GM21423 (cell line): ENCODE results near the gene CAPN10.

ENCODE experiments used
- ATAC-seq: cut with Tn5 transposase; IDR thresholded peaks from one replicate; pipeline ENCODE4 v1.9.1; 2021; ENCODE audit warnings: mild to moderate bottlenecking, moderate library complexity; ENCODE audit not compliant: unreplicated experiment

Gene CAPN10

DNA sequence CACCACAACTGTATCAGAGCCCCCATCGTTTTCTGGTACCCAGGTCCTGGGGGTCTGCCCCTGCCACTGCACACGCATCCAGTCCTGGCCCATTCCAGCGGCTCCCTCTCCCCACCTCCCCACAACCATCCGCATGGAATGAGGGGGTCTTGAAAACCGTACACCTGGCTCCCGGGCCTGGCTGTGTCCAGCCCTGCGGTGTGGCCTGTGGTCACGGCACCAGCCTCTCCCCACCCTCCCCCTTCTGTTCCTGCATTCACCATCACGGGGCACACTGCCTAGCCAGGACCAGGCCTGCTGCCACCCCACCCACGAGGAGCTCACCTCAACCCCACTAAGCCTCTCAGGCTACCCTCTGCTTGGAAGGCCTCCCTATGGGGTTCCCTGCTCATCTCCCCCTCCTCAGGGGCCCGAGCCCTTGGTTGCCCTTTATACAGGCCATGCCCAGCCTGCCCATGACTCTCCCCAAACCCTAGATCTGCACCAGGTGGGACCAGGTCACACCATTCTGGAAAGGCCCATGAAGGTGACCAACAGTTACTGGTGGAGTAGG, 50.1 kb downstream of the CAPN10 start:
- ATAC-seq = no peak

DNA sequence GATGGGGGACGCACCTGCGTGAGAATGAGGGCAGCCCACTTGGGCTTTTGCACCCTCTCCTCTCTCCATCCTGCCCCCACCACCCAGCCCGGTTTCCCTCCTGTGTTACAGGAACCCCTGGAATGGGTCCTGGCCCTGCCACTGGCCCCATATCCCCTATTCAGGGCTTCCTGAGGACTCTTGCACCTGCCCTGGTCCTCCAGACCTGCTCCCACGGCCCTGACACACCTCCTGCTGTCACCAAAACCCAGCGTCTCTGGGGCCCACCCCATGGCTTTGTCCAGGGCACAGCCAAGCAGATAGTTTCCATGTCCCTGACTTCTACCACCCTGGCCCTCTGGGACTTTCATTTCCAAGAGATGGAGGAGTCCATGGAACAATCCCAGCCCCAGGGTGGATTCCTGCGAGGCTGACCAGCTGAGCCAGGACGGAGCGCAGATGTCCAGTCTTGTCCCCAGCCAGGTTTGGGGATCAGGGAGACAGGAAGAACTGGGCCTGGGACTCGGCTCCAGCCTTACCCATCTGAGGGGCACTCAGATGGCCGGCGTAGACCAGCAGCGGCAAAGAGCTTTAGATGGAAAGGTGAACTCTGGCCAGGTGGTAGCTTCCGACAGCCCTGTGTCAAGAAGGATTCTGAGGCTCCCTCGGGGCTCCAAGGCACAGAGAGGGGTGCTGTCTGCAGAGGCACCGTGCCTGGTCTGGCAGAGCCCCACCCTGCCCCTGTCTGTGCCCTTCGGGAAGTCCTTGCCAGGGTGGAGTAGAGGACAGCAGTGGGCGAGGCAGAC, 50.8 kb downstream of the CAPN10 start:
- no peak for ATAC-seq

DNA sequence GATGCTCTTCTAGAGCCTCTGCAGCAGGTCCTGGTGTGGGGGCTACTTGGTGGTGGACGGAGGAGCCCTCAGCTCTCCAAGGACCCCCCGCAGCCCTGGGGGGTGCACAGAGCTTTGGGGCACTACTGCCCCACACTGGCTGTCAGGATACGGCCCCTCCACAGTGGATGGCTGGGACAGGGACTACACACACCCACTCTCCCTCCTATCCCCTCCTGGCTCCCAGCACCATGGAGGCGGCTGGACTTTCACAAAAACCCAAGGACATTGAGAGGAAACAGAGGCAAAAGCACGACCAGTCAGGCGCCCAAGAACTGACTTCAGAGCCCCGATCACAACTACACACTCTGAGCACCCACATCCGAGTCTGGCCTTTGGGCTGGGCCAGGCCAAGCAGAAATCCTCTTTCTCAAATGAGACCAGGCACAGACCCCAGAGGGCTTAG, 51.4 kb downstream of the CAPN10 start:
- no peak for ATAC-seq

DNA sequence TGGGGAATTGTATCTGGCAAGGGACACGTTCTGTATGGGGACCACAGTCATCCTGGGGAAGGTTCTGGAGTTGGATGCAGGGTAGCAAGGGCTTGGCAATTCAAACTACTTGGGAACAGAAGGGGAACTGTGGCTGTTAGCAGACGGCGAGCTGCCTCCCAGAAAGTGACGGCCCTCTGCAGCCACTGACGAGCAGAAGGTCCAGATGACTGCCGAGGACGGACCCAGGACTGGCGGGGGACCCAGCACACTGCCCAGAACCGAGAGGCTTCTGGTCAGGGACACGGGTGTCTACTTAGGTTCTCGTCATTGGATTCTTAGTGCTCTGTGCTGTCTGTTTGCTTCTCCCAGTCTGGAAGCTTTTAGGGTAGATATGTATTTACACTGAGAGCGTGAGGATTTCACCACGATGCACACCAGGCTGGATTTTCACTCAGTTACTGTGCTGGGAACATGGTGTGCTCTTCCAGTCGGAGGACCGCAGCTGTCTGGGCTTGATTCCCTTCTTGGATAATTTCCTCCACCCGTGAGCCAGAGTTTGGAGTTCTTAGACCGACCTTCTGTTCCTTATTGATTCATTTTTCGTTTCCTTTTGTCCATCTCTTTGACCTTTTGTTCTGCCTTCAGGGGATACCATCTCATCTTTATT, 52.1 kb downstream of the CAPN10 start:
- no peak for ATAC-seq

DNA sequence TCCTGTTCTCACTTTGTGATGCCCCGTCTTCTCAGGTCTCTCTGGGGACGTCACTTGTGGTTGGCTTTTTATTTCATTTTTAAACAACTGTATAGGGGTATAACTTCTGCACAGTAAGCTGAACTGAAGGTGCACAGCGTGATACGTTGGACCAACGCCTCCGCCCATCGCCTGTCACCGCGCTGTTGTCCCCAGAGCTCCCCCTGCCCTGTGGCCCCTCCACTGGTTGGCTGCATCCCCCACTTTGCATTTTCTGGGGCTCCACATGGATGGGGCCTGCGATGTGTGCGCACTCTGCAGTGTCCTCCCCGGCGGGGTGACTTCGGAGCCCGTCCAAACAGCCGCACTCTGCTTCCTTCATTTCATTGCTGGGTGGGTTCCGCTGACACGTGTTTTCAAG, 53.0 kb downstream of the CAPN10 start:
- no peak for ATAC-seq

DNA sequence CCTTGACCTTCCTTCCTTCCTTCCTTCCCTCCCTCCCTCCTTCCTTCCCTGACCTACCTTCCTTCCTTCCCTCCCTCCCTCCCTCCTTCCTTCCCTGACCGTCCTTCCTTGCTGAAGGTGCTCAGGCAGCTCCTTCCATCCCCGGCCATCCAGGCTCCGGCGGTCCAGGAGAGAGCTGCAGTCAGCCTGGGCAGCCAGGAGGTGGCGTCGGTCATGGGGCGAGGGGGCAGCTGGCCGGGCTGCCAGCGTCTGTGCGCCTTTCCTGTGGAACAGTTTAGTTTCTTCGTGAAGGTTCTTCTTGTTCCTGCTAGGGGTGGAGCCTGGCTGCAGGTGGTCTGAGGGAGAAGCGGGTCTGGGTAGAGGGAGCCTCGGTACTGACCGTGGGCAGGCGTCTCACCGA, 54.4 kb downstream of the CAPN10 start:
- no peak for ATAC-seq

DNA sequence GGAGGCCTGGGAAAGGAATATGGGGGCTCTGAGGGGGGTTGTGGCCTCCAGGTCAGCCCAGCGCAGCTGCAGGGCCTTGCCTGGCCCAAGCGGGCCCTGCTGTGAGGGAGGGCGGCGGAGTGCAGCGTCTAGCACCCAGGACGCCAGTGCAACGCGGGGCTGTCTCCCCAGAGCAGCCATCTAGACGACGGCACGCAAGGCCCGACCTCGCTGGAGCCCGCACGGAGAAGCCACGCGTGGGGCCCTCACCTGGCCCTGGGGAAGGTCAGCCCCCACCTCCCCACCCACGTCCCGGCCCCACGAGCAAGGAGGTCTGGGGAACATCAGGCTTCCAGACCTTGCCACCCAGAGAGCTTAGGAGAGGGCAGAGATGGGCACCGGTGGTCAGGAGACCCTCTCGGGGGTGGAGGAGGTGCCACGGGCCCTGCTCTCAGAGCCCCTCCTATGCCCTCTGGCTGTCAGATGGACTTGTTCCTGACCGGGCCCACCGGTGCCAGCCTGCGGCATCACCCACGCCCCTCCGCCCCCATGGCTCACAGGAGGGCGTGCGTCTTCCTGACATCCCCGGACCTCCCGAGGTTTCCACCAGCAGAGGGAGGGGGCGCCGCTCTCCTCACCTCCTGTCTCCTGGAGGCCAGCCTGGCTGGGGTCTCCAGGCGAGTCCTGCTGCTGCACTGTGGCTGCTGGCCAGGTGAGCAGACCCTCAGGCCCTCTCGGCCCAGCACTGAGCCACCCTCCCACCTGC, 55.7 kb downstream of the CAPN10 start:
- ATAC-seq = no peak

DNA sequence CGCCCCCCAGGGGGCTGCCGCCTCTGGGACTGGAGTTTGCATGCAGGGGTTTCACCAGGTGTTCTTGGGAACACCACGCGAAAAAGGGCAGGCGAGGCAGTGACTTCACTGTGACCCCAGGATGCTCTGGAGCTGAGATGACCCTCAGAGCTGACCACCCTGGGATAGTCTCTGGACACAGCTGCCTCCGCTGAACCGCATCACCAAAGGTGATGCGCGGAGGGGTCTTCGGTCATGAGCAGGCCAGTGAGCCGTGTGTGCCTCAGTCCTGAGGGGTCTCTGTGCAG, 56.2 kb downstream of the CAPN10 start:
- no peak for ATAC-seq

DNA sequence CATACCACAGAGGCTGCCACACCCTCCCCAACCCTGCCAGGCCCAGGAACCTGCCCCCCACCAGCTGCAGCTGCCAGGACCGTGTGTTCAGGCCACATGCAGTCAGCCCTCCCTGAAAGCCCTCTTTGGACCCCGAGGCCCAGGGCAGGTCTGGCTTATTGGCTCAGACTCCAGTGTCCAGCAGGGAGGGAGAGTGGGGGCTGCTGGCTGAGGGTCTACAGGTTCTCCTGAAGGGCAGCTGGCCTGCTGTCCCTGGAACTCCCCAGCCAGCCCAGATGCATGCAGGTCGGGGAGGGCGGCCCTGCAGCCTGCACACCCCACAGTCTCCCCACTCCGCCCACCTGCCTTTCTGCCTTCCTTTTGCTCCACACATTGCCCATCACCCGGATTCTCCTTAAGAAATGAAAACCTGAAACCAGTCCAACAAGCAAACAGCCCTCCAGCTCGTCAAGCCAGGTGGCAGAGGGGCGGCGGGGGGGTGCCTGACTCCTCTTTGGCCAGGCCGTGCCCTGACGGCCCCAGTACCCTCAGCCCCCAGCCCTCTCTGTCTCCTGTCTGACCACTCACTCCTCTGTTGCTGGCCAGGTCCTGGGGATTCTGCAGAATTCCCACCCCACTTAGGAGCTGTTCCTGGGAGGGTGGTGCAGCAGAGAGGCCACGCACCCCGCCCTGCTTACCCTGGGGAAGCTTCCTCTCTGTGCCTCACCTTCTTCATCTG, 56.7 kb downstream of the CAPN10 start:
- ATAC-seq = no peak

DNA sequence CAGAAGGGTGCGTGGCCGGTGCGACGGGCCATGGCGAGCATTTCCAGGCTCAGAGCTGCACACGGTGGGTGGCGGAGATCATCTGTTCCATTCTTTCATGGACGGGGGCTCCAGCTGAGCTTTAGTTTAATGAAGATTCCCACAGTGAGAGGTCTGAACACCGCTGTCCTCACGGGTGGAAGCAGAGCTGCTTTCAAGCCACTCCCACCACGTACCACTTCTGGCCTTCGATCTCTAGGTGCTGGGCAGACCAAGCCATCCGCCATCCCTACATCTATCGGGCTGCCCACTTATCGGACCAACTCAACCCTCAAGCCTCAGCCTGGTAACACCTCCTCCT, 57.2 kb downstream of the CAPN10 start:
- no peak for ATAC-seq

DNA sequence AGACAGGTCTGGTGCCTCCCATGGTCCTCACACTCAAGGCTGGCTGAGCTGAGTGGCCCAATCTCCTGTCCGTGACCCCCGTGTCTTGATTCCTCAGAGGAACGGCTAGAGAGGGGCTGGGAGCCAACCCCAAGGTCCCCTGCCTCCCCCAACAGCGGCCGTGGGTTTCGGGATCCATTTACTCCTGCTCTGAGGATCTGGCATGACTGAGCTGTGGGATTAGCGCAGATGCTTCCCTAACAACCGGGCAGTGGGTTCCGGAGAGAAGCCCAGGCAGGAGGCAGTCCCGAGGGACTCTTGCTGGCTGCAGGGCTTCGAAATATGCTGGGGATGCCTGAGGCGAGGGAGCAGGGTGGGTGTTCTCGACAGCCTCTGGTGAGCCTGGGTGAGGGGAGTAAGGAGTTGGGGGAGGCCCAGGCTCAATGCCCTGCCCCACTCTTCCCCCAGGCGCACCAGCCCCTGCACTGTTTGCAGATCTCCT, 57.7 kb downstream of the CAPN10 start:
- ATAC-seq = no peak

DNA sequence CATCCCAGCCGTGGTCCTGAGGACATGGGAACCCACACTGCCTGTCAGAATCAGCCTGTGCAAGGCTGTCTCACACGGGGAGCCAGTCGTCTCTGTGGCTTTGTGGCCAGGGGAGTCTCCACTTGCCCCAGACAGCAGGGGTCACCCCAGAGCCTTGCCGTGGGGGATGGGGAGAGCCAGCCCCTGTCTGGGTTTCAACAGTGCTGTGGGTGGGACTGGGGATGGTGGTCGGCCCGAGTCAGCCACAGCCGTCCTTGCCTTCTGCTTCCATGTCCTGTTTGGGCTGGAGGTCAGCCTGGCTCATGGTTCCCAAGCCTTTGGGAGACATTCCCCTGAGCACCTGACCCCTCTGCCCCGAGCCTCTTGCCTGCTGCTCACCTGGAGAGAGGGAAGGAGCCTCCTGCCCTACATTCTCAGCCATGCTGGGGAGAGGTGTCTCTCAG, 58.3 kb downstream of the CAPN10 start:
- ATAC-seq = no peak

DNA sequence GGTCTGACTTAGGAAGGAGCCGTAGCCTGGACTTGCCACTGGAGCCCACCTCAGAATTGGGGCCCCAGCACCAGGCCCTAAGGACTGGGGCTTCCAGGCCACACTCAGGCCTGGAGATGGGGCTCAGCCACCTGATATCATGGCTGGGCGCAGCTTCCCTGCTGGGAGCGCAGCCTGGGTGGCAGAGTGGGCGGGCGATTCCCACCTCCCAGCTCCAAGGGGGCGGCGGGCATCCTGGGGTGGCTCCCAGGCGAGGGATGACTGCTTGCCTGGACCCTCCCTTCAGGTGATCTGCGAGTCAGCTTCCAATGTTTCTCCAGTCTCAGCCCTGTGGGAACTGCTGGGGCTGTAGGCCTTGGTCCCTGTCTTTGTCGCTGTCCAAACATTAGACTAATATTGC, 58.8 kb downstream of the CAPN10 start:
- ATAC-seq = no peak

DNA sequence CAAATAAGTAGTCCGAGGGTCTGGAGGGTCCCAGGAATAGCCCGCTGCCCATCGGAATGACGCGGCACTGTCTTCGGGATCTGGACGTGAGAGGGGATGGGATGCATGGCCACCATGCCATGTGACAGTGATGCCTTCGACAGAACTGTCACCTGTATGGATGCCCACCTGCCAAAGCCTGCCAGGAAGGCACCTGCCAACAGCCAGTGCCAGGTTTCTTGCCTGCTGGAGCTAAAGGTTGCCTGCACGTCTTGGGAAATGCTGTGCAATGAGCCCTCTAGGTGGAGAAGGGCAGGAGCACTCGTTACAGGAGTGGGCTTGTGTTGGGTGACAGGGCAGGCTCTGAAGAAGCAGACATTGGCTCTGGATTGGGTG, 59.3 kb downstream of the CAPN10 start:
- ATAC-seq = no peak

DNA sequence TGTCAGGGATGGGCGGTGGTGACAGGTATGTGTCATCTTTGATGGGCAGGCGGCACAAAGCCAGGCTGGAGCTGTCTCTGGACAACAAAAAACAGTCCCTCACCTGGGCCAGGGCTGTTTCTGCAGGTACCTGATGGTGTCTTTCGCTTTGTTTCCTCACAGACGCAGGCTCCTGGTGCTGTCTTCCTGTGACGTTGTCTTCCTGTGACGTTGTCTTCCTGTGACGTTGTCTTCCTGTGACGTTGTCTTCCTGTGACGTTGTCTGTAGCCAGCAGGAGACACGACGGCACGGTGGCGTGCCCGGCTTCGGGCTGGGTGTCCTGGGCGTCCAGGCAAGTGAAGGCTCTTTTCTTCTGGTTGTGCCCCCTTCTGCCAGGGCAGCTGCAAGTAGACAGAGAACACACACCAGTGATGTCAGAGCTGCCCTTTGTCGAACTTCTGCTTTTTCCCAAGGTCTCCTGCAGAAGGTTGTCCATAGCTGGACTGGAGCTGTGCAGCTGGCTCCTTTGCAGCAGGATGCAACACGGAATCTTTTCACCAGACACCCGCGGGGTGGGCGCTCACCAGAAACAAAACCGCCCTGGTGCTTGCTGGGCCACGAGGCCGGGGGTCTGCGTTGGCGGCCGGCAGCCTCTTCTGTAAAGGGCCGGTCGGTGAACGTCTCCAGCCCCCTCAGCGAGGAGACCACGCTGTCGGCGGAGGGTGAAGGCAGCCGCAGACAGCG, 59.8 kb downstream of the CAPN10 start:
- ATAC-seq = no peak

DNA sequence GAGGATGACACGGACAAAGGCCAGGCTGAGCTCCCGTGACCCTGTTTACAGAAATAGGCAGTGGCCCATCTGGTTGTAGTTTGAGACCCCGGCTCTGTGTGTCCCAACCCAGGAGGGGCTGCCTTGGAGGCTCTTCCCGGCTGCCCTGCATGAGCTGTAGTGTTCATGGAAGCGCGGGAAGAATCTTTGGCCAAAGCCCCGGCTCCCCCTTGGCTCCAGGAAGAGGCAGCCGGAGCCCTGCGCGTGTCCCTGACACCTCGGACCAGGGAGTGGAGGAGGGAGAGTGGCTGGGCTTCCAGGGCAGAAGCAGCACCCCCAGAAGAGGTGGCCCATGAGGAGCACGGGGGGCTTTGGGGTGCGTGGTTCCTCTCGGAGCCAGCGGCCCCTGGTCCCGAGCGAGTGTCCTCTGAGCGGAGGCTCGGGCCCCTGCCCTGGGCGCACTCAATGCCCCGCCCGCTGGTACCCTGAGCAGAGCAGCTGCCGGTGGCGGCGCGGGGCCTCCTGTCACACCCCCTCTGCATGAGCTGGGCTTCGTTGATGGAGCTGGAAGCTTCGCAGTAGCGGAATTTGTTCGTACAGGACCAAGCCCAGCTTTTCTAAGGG, 60.5 kb downstream of the CAPN10 start:
- ATAC-seq = no peak

DNA sequence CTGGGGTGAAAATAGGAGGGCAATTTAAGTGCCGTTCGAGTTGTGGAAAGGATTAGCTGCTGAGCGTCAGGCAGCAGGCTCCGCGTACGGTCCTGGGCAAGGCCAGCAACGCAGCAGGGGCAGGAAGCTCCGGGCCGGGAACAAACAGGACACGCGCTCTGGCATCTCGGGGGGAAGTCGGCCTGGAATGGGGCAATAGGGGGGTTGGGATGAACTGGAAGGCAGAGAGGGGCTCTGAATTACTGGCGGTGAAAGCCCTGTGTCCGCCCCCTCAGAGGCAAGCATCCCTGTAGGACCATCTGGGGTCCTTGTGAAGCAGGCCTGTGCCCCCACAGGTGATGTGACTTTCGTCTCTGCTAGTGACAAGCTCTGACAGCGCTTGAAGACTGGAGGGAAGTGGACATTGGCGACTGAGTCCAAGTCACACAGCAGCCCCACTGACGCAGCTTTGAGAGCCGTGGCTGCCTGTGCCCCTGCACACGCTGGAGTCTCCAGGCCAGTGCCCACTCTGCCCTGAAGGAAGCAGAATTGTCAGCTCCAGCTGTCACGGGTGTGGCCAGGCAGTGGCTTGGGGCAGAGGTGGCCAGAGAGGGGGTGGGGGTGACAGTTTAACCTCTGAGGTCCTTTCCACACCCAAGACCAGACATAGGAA, 61.1 kb downstream of the CAPN10 start:
- ATAC-seq = no peak

DNA sequence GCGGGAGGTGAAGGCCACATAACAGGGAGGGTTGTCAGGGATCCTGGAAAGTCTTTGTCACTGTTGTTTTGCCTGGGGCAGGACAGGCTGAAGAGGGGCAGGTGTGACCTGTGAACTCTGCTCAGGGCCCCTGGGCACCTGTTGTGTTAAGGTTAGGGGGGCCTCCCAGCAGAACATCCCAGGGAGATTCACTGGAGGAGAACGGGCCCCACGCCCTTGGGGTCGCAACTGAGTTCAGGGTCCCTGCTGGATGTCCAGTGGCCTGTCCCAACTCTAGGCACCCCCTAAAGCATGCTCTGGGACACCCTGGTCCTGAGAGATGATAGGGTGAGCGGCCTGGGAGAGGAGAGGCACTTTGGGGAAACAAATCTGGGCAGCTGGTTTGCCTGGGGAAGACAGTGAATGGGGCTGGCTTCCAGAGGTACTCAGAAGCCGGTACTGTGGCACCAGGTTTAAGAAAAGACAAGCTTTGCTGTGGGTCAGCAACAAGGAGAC, 61.7 kb downstream of the CAPN10 start:
- no peak for ATAC-seq
